Endothelial cell of umbilical vein (primary cell): ENCODE results near the gene CPNE2. TPM values are rescaled to one million over a fixed set of nuclear protein-coding genes. Genes with fewer than 3 reads are reported as not detected.

Experiments used
- BruUV-seq: library from RNA; stranded (reverse); fragments of 400-500 nt; replicated peaks from 2 replicates; lab custom pipeline; 2021; lab: Mats Ljungman, UMichigan
- CTCF ChIA-PET: fragments of 300-600, 350-600 bp; sonication (Branson Sonifier 250); formaldehyde crosslinking; loops from one replicate; lab custom pipeline; 2021; ENCODE audit warnings: antibody characterized with exemption, inconsistent platforms; lab: Charles Lee
- POLR2A ChIA-PET: fragments of 300-600, 350-600 bp; sonication (Branson Sonifier 250); formaldehyde crosslinking; loops from one replicate; lab custom pipeline; 2021; ENCODE audit warnings: antibody characterized with exemption, inconsistent platforms; lab: Charles Lee
- DNase-seq: peaks from one replicate; pipeline ENCODE4 v3.0.0-alpha.2; 2011; ENCODE audit warnings: low read depth, low spot score
- FAIRE-seq: peaks from 2 replicates; lab custom pipeline; 2011; peaks lifted over from hg19 to GRCh38; lab: Jason Lieb, UNC
- H2AFZ ChIP-seq: 2 replicates; pipeline ENCODE4 v1.6.0; 2012; ENCODE audit warnings: low read depth, low read length, control low read depth, inconsistent platforms
- H3K27ac ChIP-seq: 2 replicates; pipeline ENCODE4 v1.5.1; 2011; ENCODE audit warnings: low read depth, mild to moderate bottlenecking, control low read depth, low read length, moderate library complexity; ENCODE audit not compliant: insufficient read depth
- H3K27me3 ChIP-seq, 2 experiments: 2 replicates each; pipeline versions ENCODE4 v1.6.0 to v1.6.1; 2011; ENCODE audit warnings: low read length in 2 of 2, mixed read lengths in 1 of 2; ENCODE audit not compliant: control insufficient read depth in 2 of 2, insufficient read depth in 2 of 2
- H3K36me3 ChIP-seq, 2 experiments: 2 replicates in 1 of 2; 3 replicates in 1 of 2; pipeline ENCODE4 v1.5.1; 2011; ENCODE audit warnings: low read length in 2 of 2, mild to moderate bottlenecking in 1 of 2, moderate library complexity in 1 of 2; ENCODE audit not compliant: control insufficient read depth in 2 of 2, insufficient read depth in 2 of 2; ENCODE audit errors: extremely low read depth in 1 of 2
- H3K4me1 ChIP-seq: 3 replicates; pipeline ENCODE4 v1.5.1; 2011; ENCODE audit warnings: mild to moderate bottlenecking, low read length; ENCODE audit not compliant: control insufficient read depth, insufficient read depth; ENCODE audit errors: extremely low read depth
- H3K4me2 ChIP-seq: 2 replicates; pipeline ENCODE4 v1.6.1; 2011; ENCODE audit warnings: low read length, control low read depth, mixed read lengths; ENCODE audit not compliant: insufficient read depth
- H3K4me3 ChIP-seq, 3 experiments: fragments of 200-600 bp in 1 of 3; sonication (generic), shearing (Covaris generic) in 1 of 3; replicated peaks in 1 of 3; 2 replicates each; pipeline ENCODE4 v1.5.1; 2011 to 2016; ENCODE audit warnings: control low read depth in 3 of 3, low read length in 3 of 3, mild to moderate bottlenecking in 2 of 3, inconsistent platforms in 1 of 3, low read depth in 1 of 3, moderate library complexity in 1 of 3; ENCODE audit not compliant: insufficient read depth in 1 of 3
- H3K79me2 ChIP-seq: 2 replicates; pipeline ENCODE4 v1.6.0; 2012; ENCODE audit warnings: low read length, inconsistent platforms; ENCODE audit not compliant: control insufficient read depth, insufficient read depth
- H3K9ac ChIP-seq: replicated peaks from 2 replicates; pipeline ENCODE3; 2011; ENCODE audit warnings: low read length, control low read depth; ENCODE audit not compliant: insufficient read depth; ENCODE audit errors: extremely low read depth
- H3K9me1 ChIP-seq: replicated peaks from 3 replicates; pipeline ENCODE4 v1.6.0; 2011; ENCODE audit warnings: mild to moderate bottlenecking, low read length; ENCODE audit not compliant: control insufficient read depth, insufficient read depth; ENCODE audit errors: extremely low read depth
- H3K9me3 ChIP-seq: replicated peaks from 2 replicates; pipeline ENCODE4 v1.5.1; 2012; ENCODE audit warnings: low read length, inconsistent platforms; ENCODE audit not compliant: control insufficient read depth, insufficient read depth
- H4K20me1 ChIP-seq: replicated peaks from 2 replicates; pipeline ENCODE3; 2011; ENCODE audit warnings: mild to moderate bottlenecking, low read length; ENCODE audit not compliant: control insufficient read depth, insufficient read depth; ENCODE audit errors: extremely low read depth
- EZH2 ChIP-seq: IDR thresholded peaks from 2 replicates; pipeline ENCODE4 v1.6.1; 2012; ENCODE audit warnings: borderline replicate concordance, low read depth, mild to moderate bottlenecking, moderate library complexity, low read length, inconsistent platforms; ENCODE audit not compliant: severe bottlenecking
- FOS ChIP-seq: IDR thresholded peaks from 2 replicates; pipeline ENCODE4 v1.6.1; 2011; ENCODE audit warnings: mild to moderate bottlenecking, low read length, moderate library complexity, borderline replicate concordance; ENCODE audit not compliant: insufficient read depth
- GATA2 ChIP-seq: IDR thresholded peaks from 2 replicates; pipeline ENCODE4 v1.7.0; 2011; ENCODE audit warnings: low read depth, mild to moderate bottlenecking, moderate library complexity, mixed read lengths, low read length; ENCODE audit not compliant: insufficient read length, insufficient read depth
- JUN ChIP-seq: IDR thresholded peaks from 2 replicates; pipeline ENCODE4 v1.6.1; 2011; ENCODE audit warnings: borderline replicate concordance, low read depth; ENCODE audit not compliant: insufficient read length, insufficient read depth
- MYC ChIP-seq: IDR thresholded peaks from one replicate; pipeline ENCODE4 v1.6.1; 2011; ENCODE audit warnings: mild to moderate bottlenecking, low read depth, low read length
- POLR2A ChIP-seq: IDR thresholded peaks from 2 replicates; pipeline ENCODE4 v1.6.1; 2012; ENCODE audit warnings: low read depth, mild to moderate bottlenecking, control low read depth, low read length
- POLR2AphosphoS5 ChIP-seq: IDR thresholded peaks from 2 replicates; pipeline ENCODE4 v1.6.1; 2012; ENCODE audit warnings: low read depth, mild to moderate bottlenecking, control low read depth, low read length, moderate library complexity; ENCODE audit not compliant: insufficient read depth
- dilution Hi-C: fragments of 300-500 bp; cut with MboI; formaldehyde crosslinking; loops from one replicate; pipeline ENCODE4 v1.15.0; 2019; ENCODE audit warnings: low sequenced_read_pairs; ENCODE audit not compliant: extremely low pct_ligation_motif_present
- intact Hi-C: fragments of 100-400 bp; cut with micrococcal nuclease; formaldehyde crosslinking; loops from one replicate; pipeline ENCODE4 v1.10.0; 2022
- polyA plus RNA-seq, 4 experiments: library from polyadenylated mRNA; depleted of rRNA in 3 of 4; stranded (reverse) in 3 of 4; unstranded in 1 of 4; fragments of >200 nt; gene quantifications; 2 replicates each; pipeline versions ENCODE4 v1.2.1 to v1.2.3, GENCODE V29; 2011 to 2012; ENCODE audit warnings: missing spikeins in 1 of 4
- total RNA-seq: library from RNA; stranded (reverse); gene quantifications from 2 replicates; pipeline ENCODE4 v1.2.3, GENCODE V29; 2021
- TF ChIP-seq, protein P1 (sequence below), 2 donors: IDR thresholded peaks; 1 replicate in 1 of 2; 2 replicates in 1 of 2; pipeline ENCODE4 v1.5.1; 2011; ENCODE audit warnings: low read length in 2 of 2, mild to moderate bottlenecking in 2 of 2, moderate library complexity in 2 of 2, control low read depth in 1 of 2, inconsistent platforms in 1 of 2, low read depth in 1 of 2; ENCODE audit not compliant: insufficient read depth in 1 of 2; ENCODE audit errors: extremely low read depth in 1 of 2
- TF ChIP-seq, protein P2 (sequence below): IDR thresholded peaks from 2 replicates; pipeline ENCODE4 v1.6.1; 2011; ENCODE audit not compliant: insufficient read depth, insufficient read length

CPNE2 gene
- total and polyA plus RNA-seq, 2 donors (not counting 3 experiments of a cell fraction or from before 2014, with no cell fraction given) = 91.9 to 187 TPM

DNA sequence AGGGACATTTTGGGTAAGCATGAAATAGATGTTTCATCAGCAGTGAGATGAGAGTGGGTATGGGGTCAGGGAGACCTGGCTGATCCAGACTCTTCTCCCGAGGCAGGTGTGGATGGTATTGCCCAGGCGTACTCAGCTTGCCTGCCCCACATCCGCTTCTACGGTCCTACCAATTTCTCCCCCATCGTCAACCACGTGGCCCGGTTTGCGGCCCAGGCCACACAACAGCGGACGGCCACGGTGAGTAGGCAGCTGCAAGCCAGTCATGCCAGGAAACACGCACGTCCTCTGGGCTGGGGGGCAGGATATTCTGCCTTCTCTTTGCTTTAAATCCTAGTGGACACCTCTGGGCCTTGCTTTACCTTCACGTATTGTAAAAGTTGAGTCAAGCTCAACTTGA lies 44.7 kb downstream of the CPNE2 start:
- no peak overlapping the region for H3K9ac ChIP-seq
- ChIA-PET CTCF (interaction anchor here (2.1 kb wide), 1 partner anchor 44 kb away, joined by 6 read pairs; the partner anchor contains the start of gene CPNE2), POLR2A (no interaction called here)
- BruUV-seq = no TSS peak
- H3K36me3 ChIP-seq = no peaks in the 10 kb centered on the region
- no peaks in the 10 kb centered on the region for H3K27me3 ChIP-seq
- H3K9me1 ChIP-seq = no peaks in the 10 kb centered on the region
- FAIRE-seq (no peak), DNase-seq (no peak)
- no peaks in the 10 kb centered on the region for H4K20me1 ChIP-seq
- H3K9me3 ChIP-seq = no peaks in the 10 kb centered on the region
- H3K79me2 ChIP-seq = no peaks in the 10 kb centered on the region
- H3K27ac ChIP-seq = no peak overlapping the region
- no peak overlapping the region for H2AFZ ChIP-seq
- intact Hi-C loops = no loop called here
- dilution Hi-C loops = no loop called here
- no peak overlapping the region for H3K4me3 ChIP-seq
- TF ChIP-seq, protein P1, sequence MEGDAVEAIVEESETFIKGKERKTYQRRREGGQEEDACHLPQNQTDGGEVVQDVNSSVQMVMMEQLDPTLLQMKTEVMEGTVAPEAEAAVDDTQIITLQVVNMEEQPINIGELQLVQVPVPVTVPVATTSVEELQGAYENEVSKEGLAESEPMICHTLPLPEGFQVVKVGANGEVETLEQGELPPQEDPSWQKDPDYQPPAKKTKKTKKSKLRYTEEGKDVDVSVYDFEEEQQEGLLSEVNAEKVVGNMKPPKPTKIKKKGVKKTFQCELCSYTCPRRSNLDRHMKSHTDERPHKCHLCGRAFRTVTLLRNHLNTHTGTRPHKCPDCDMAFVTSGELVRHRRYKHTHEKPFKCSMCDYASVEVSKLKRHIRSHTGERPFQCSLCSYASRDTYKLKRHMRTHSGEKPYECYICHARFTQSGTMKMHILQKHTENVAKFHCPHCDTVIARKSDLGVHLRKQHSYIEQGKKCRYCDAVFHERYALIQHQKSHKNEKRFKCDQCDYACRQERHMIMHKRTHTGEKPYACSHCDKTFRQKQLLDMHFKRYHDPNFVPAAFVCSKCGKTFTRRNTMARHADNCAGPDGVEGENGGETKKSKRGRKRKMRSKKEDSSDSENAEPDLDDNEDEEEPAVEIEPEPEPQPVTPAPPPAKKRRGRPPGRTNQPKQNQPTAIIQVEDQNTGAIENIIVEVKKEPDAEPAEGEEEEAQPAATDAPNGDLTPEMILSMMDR (IDR thresholded peaks at IDR 0.05; ENCODE audit: extremely low read depth in 1 of 2, insufficient read depth in 1 of 2, low read depth in 1 of 2, low read length in 2 of 2) = no peak
- H3K4me2 ChIP-seq = no peak overlapping the region
- H3K4me1 ChIP-seq = peaks cover 18% of the 10 kb centered on the region

DNA sequence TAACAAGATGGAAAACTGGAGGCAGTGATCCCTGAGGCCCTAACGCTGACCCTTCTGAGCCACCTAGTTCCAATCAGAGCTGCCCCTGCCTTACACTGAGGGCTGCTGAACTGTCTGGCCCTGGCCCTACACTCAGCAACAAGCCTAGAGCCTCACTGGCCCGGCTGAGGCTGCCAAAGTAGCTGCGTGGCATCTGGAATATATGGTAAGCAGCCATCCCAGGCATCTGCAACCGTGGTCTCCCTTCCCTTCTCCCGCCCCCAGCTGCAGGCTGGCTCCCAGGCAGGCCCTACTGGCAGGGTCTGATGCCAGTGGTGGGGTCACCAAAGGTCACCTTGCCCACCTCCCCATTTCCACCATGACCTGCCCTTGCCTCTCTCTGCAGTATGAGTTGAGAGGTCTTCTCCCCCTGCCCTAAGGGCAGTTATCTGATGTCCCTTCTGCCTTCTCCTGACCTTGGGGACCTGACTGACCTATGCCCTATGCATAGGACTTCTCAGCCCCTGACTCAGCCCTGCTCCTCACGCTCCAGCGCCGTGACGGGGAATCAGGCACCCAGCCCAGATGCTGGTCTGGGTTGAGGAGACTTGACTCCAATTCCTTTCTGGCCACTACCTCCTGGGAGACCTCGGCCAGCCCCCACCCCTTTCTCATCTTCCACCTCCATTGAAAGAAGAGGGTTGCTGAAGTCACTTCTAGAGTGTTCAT lies 45.3 kb downstream of the CPNE2 start:
- dilution Hi-C loops = no loop called here
- ChIA-PET POLR2A (no interaction called here), CTCF (interaction anchor here (2.1 kb wide), 1 partner anchor 45 kb away, joined by 6 read pairs; the partner anchor contains the start of gene CPNE2)

More for the DNA sequence above, 45.3 kb downstream of the CPNE2 start:
- no peaks in the 10 kb centered on the region for H4K20me1 ChIP-seq
- TF ChIP-seq FOS = no peak
- TF ChIP-seq, protein P2, sequence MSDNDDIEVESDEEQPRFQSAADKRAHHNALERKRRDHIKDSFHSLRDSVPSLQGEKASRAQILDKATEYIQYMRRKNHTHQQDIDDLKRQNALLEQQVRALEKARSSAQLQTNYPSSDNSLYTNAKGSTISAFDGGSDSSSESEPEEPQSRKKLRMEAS = no peak
- TF ChIP-seq EZH2 = no peak
- TF ChIP-seq, protein P1 (IDR thresholded peaks at IDR 0.05; ENCODE audit: extremely low read depth in 1 of 2, insufficient read depth in 1 of 2, low read depth in 1 of 2, low read length in 2 of 2) = no peak
- TF ChIP-seq MYC = no peak
- no peak for TF ChIP-seq JUN
- no peak for TF ChIP-seq GATA2
- TF ChIP-seq POLR2A = no peak
- TF ChIP-seq POLR2AphosphoS5 = no peak
- no peak overlapping the region for H3K4me2 ChIP-seq
- no TSS peak for BruUV-seq
- H3K9me3 ChIP-seq = no peaks in the 10 kb centered on the region
- H3K9ac ChIP-seq = no peak overlapping the region
- no peak for FAIRE-seq
- H3K4me1 ChIP-seq = peaks cover 18% of the 10 kb centered on the region
- no peaks in the 10 kb centered on the region for H3K36me3 ChIP-seq
- H3K9me1 ChIP-seq = no peaks in the 10 kb centered on the region
- no peak overlapping the region for H3K4me3 ChIP-seq
- no peaks in the 10 kb centered on the region for H3K79me2 ChIP-seq
- intact Hi-C loops = no loop called here
- no peaks in the 10 kb centered on the region for H3K27me3 ChIP-seq
- H3K27ac ChIP-seq = no peak overlapping the region
- DNase-seq = no peak
- no peak overlapping the region for H2AFZ ChIP-seq
